ENCODE data around the gene NUDT14. TPM values are rescaled to one million over a fixed set of nuclear protein-coding genes. Genes with fewer than 3 reads are reported as not detected.

NUDT14 gene
- total RNA-seq, 4 donors from 2014 or later: 17.0 to 53.9 (median 32.6) TPM

DNA sequence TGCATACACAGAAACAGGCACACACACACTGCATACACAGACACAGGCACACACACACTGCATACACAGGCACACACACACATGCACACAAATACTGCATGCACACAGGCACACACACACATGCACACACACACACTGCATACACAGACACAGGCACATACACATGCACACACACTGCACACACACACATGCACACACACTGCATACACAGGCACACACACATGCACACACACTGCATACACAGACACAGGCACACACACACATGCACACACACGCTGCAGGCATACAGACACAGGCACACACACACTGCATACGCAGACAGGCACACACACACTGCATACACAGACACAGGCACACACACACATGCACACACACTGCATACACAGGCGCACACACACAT is 34.5 kb upstream of the NUDT14 start:
- WGBS, 2 donors (ENCODE audit: low coverage in 1 of 2): 95% methylated on average over 3 of the region's 3 CpGs; no CpG with 5 or more reads in 1 of the 2 donors
- DNase-seq: no peak
- in situ Hi-C loops (cut with MboI; ENCODE audit: low pct_ligation_motif_present in 1 of 4, low pct_unique_long_range_greater_than_20kb in 1 of 4, low sequenced_read_pairs in 3 of 4): no loop called here
- no peak for TF ChIP-seq CTCF (IDR thresholded peaks at IDR 0.05)
- TF ChIP-seq POLR2A (IDR thresholded peaks at IDR 0.05): no peak
- no peak for TF ChIP-seq POLR2AphosphoS5 (IDR thresholded peaks at IDR 0.05)
- TF ChIP-seq EP300 (IDR thresholded peaks at IDR 0.05; ENCODE audit: low read depth): no peak
- no peaks in the 10 kb centered on the region for H3K9me3 ChIP-seq
- H3K36me3 ChIP-seq: peaks cover 0 to 8% (median 3%) of the 10 kb centered on the region in 4 donors
- H3K27ac ChIP-seq: no peak overlapping the region
- no peak overlapping the region for H3K4me3 ChIP-seq
- no peaks in the 10 kb centered on the region for H3K27me3 ChIP-seq
- intact Hi-C loops (cut with DNase I; ENCODE audit: low total_unique reads): no loop called here
- no peaks in the 10 kb centered on the region for H3K4me1 ChIP-seq

DNA sequence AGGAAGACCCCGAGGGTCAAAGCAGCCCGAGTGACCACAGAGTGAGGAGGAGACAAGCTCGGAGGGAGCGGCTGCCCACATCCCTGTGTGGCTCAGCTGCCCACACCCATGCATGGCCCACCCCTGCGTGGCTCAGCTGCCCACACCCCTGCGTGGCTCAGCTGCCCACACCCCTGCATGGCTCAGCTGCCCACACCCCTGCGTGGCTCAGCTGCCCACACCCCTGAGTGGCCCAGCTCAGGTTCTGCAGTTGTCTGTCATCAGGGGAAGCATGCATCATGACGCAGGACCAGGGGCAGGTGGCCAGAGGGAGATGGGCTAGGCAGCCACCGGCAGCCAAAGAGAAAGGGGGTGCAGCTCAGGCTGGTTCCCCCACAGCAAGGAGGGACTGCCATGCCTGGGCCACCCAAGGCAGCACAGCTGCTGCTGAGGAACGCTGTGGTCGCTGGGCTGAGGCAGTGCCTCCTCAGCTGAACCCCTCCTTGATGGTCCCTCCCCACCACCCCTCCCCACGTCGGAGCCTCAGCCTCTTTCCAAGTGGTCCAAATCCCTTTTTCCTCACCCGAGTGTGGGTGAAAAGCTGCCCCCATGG is 33.3 kb upstream of the NUDT14 start:
- Histone ChIP-seq H3K9me3 (no peaks in the 10 kb centered on the region), H3K36me3 (peaks cover 0 to 8% (median 3%) of the 10 kb centered on the region in 4 donors), H3K27me3 (no peaks in the 10 kb centered on the region), H3K4me1 (no peaks in the 10 kb centered on the region), H3K4me3 (no peak overlapping the region), H3K27ac (no peak overlapping the region)
- in situ Hi-C loops (cut with MboI; ENCODE audit: low pct_ligation_motif_present in 1 of 4, low pct_unique_long_range_greater_than_20kb in 1 of 4, low sequenced_read_pairs in 3 of 4): no loop called here
- DNase-seq: no peak
- 91% methylated on average over 8 of the region's 14 CpGs; no CpG with 5 or more reads in 1 of the 2 donors for WGBS, 2 donors (ENCODE audit: low coverage in 1 of 2)
- intact Hi-C loops (cut with DNase I; ENCODE audit: low total_unique reads): no loop called here
- TF ChIP-seq EP300 (IDR thresholded peaks at IDR 0.05; ENCODE audit: low read depth) (no peak), POLR2AphosphoS5 (IDR thresholded peaks at IDR 0.05) (no peak), POLR2A (IDR thresholded peaks at IDR 0.05) (no peak), CTCF (IDR thresholded peaks at IDR 0.05) (no peak)

DNA sequence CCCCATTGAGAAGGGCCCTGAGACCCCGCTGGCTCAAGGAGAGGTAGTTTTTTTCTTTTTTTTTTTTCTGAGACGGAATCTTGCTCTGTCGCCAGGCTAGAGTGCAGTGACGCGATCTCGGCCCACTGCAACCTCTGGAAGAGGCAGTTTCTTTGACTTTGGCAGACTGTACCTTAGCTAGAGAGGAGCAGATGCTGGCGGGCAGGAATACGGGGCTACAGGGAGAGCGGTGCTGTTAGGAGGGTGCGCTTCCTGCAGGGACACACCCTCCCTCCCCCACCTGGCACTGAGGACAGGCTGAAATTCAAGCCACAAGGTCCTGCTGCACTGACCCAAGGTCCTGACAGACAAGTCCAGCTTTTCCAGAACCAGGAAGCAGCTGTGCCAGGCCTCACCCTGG is 32.2 kb upstream of the NUDT14 start:
- intact Hi-C loops (cut with DNase I; ENCODE audit: low total_unique reads) (no loop called here), in situ Hi-C loops (cut with MboI; ENCODE audit: low pct_ligation_motif_present in 1 of 4, low pct_unique_long_range_greater_than_20kb in 1 of 4, low sequenced_read_pairs in 3 of 4) (no loop called here)
- H3K9me3 ChIP-seq: no peaks in the 10 kb centered on the region
- H3K27me3 ChIP-seq: no peaks in the 10 kb centered on the region
- no peak for DNase-seq
- H3K27ac ChIP-seq: no peak overlapping the region
- TF ChIP-seq CTCF (IDR thresholded peaks at IDR 0.05): no peak
- TF ChIP-seq EP300 (IDR thresholded peaks at IDR 0.05; ENCODE audit: low read depth): no peak
- TF ChIP-seq POLR2A (IDR thresholded peaks at IDR 0.05): no peak
- TF ChIP-seq POLR2AphosphoS5 (IDR thresholded peaks at IDR 0.05): no peak
- H3K4me3 ChIP-seq: no peak overlapping the region
- whole genome bisulfite sequencing, 2 donors (ENCODE audit: low coverage in 1 of 2): 94% methylated on average over 10 of the region's 10 CpGs; no CpG with 5 or more reads in 1 of the 2 donors
- no peaks in the 10 kb centered on the region for H3K4me1 ChIP-seq
- H3K36me3 ChIP-seq: peaks cover 0 to 4% (median 0%) of the 10 kb centered on the region in 4 donors

GRCh38 chr14:105212541-105213300 is 31.6 kb upstream of the NUDT14 start:
- intact Hi-C loops (cut with DNase I; ENCODE audit: low total_unique reads): no loop called here
- H3K36me3 ChIP-seq: no peaks in the 10 kb centered on the region

More at GRCh38 chr14:105212541-105213300, 31.6 kb upstream of the NUDT14 start:
- in situ Hi-C loops (cut with MboI; ENCODE audit: low pct_ligation_motif_present in 1 of 4, low pct_unique_long_range_greater_than_20kb in 1 of 4, low sequenced_read_pairs in 3 of 4): no loop called here
- Histone ChIP-seq H3K27me3 (no peaks in the 10 kb centered on the region), H3K27ac (no peak overlapping the region), H3K4me1 (no peaks in the 10 kb centered on the region), H3K4me3 (no peak overlapping the region), H3K9me3 (no peaks in the 10 kb centered on the region)
- no peak for TF ChIP-seq POLR2AphosphoS5 (IDR thresholded peaks at IDR 0.05)
- no peak for TF ChIP-seq CTCF (IDR thresholded peaks at IDR 0.05)
- no peak for TF ChIP-seq POLR2A (IDR thresholded peaks at IDR 0.05)
- WGBS, 2 donors (ENCODE audit: low coverage in 1 of 2): 90% methylated on average over 17 of the region's 18 CpGs; no CpG with 5 or more reads in 1 of the 2 donors
- DNase-seq: no peak

All from transverse colon (tissue), 4 donors.